Stomach (tissue), 9 donors: Measurements from ENCODE around the gene XG. TPM values are rescaled to one million over a fixed set of nuclear protein-coding genes. Genes with fewer than 3 reads are reported as not detected.

Experiments used
- DNase-seq, 2 donors: peaks; one replicate each; pipeline versions ENCODE4 v3.0.0 to v3.0.0-alpha.2; 2013 to 2019
- H3K27ac ChIP-seq, 5 donors: fragments of 200-600 bp in 4 of 5; sonication (generic) in 4 of 5; one replicate each; pipeline ENCODE4 v1.5.1; 2013 to 2019; ENCODE audit warnings: mild to moderate bottlenecking in 1 of 5, moderate library complexity in 1 of 5
- H3K27me3 ChIP-seq, 3 donors: fragments of 200-600 bp; sonication (generic); one replicate each; pipeline ENCODE4 v1.5.1; 2017 to 2019; ENCODE audit warnings: mixed run types in 1 of 3
- H3K36me3 ChIP-seq, 4 donors: fragments of 200-600 bp; sonication (generic); 1 replicate in 3 of 4; 2 replicates in 1 of 4; pipeline ENCODE4 v1.5.1; 2016 to 2019
- H3K4me1 ChIP-seq, 4 donors: fragments of 200-600 bp; sonication (generic); one replicate each; pipeline ENCODE4 v1.5.1; 2016 to 2019
- H3K4me3 ChIP-seq, 4 donors: fragments of 200-600 bp; sonication (generic) in 3 of 4; one replicate each; pipeline ENCODE4 v1.5.1; 2016 to 2019; ENCODE audit warnings: mild to moderate bottlenecking in 1 of 4
- H3K9me3 ChIP-seq, 4 donors: fragments of 200-600 bp; sonication (generic); one replicate each; pipeline ENCODE4 v1.5.1; 2016 to 2019
- EP300 ChIP-seq: sonication (generic); formaldehyde crosslinking; IDR thresholded peaks from one replicate; pipeline ENCODE4 v1.6.1; 2017; ENCODE audit warnings: antibody characterized with exemption
- POLR2A ChIP-seq, 4 donors: fragments of 450-650 bp; IDR thresholded peaks; one replicate each; pipeline ENCODE4 v1.6.1; 2016; ENCODE audit warnings: antibody characterized with exemption in 4 of 4, control low read depth in 2 of 4, mild to moderate bottlenecking in 1 of 4, moderate library complexity in 1 of 4
- POLR2AphosphoS5 ChIP-seq, 3 donors: sonication (generic); formaldehyde crosslinking; IDR thresholded peaks; one replicate each; pipeline ENCODE4 v1.6.1; 2016; ENCODE audit warnings: antibody characterized with exemption in 3 of 3
- WGBS, 5 donors: extraction: QIAGEN DNeasy Blood & Tissue Kit in 3 of 5; methylation state at CpG; one replicate each; pipeline versions ENCODE4 v1.1.5 to v1.1.7; 2013 to 2018; 5-methylcytosine and 5-hydroxymethylcytosine counted together
- intact Hi-C: fragments of 100-400 bp; cut with DNase I; formaldehyde crosslinking; loops from one replicate; pipeline ENCODE4 v1.15.1; 2023; ENCODE audit warnings: low total_unique reads
- polyA plus RNA-seq, 3 donors: library from polyadenylated mRNA; stranded (reverse); fragments of 200-250 nt; gene quantifications; one replicate each; pipeline ENCODE4 v1.2.3, GENCODE V29; 2013
- total RNA-seq, 5 donors: library from RNA; depleted of rRNA; stranded (reverse); fragments of >200 nt; gene quantifications; one replicate each; pipeline versions ENCODE4 v1.1.0 to v1.2.3, GENCODE V29; 2014 to 2016
- TF ChIP-seq, protein P1 (sequence below), 7 experiments: fragments of 450-650 bp in 4 of 7; fragments of 200-600 bp in 3 of 7; sonication (generic) in 3 of 7; IDR thresholded peaks; one replicate each; pipeline ENCODE4 v1.5.1; 2016 to 2019; ENCODE audit warnings: antibody characterized with exemption in 7 of 7, control low read depth in 2 of 7, mild to moderate bottlenecking in 1 of 7
- donor health status: healthy with polysubstance abuse.
- donor health status: Bipolar disorder and iron deficiency.
- donor health status: healthy.

The XG gene
- total and polyA plus RNA-seq, 8 donors = 0.70 TPM; not detected in 7

DNA sequence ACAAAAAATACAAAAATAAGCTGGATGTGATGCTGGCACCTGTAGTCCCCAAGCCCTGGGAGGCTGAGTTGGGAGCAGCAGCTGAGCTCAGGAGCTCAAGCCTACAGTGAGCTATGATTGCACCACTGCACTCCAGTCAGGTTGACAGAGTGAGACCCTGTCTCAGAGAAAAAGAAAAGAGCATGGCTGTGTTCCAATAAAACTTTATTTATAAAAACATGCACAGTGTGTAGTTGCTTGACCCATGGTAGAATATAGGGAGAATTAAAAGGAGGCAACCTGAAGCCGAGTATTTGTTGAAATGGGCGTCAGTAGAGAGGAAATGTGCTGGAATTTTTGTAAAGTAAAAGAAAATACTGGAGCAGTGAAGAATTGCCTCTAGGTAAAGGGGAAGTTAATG lies 103.9 kb downstream of the XG start:
- Histone ChIP-seq H3K27ac (no peak overlapping the region), H3K36me3 (peaks cover 0 to 20% (median 5%) of the 10 kb centered on the region in 4 donors), H3K4me1 (no peaks in the 10 kb centered on the region), H3K27me3 (no peaks in the 10 kb centered on the region), H3K9me3 (no peaks in the 10 kb centered on the region), H3K4me3 (no peak overlapping the region)
- intact Hi-C loops = no loop called here
- WGBS, 5 donors = 92 to 100% (median 96%) methylated on average over 2 of the region's 2 CpGs
- DNase-seq = no peak
- TF ChIP-seq POLR2A (IDR thresholded peaks at IDR 0.05) (no peak), EP300 (no peak), POLR2AphosphoS5 (IDR thresholded peaks at IDR 0.05) (no peak)
- TF ChIP-seq, protein P1, sequence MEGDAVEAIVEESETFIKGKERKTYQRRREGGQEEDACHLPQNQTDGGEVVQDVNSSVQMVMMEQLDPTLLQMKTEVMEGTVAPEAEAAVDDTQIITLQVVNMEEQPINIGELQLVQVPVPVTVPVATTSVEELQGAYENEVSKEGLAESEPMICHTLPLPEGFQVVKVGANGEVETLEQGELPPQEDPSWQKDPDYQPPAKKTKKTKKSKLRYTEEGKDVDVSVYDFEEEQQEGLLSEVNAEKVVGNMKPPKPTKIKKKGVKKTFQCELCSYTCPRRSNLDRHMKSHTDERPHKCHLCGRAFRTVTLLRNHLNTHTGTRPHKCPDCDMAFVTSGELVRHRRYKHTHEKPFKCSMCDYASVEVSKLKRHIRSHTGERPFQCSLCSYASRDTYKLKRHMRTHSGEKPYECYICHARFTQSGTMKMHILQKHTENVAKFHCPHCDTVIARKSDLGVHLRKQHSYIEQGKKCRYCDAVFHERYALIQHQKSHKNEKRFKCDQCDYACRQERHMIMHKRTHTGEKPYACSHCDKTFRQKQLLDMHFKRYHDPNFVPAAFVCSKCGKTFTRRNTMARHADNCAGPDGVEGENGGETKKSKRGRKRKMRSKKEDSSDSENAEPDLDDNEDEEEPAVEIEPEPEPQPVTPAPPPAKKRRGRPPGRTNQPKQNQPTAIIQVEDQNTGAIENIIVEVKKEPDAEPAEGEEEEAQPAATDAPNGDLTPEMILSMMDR (IDR thresholded peaks at IDR 0.05) = no peak

- H3K36me3 ChIP-seq = peaks cover 0 to 34% (median 5%) of the 10 kb centered on the region in 4 donors
- H3K4me1 ChIP-seq = no peaks in the 10 kb centered on the region
- no peaks in the 10 kb centered on the region for H3K27me3 ChIP-seq
- TF ChIP-seq POLR2AphosphoS5 (IDR thresholded peaks at IDR 0.05) = no peak
- TF ChIP-seq POLR2A (IDR thresholded peaks at IDR 0.05) = no peak
- TF ChIP-seq, protein P1 (IDR thresholded peaks at IDR 0.05) = no peak
- no peak for TF ChIP-seq EP300
- intact Hi-C loops = no loop called here
- no peak overlapping the region for H3K27ac ChIP-seq
- no peak overlapping the region for H3K4me3 ChIP-seq
- WGBS, 5 donors = 80 to 90% (median 81%) methylated on average over 3 of the region's 3 CpGs
- no peaks in the 10 kb centered on the region for H3K9me3 ChIP-seq
- peak in 1 of 2 donors; percentile 12 for DNase-seq
These were observed 105.7 kb downstream of the XG start for GRCh38 chrX:2857566-2857965.

DNA sequence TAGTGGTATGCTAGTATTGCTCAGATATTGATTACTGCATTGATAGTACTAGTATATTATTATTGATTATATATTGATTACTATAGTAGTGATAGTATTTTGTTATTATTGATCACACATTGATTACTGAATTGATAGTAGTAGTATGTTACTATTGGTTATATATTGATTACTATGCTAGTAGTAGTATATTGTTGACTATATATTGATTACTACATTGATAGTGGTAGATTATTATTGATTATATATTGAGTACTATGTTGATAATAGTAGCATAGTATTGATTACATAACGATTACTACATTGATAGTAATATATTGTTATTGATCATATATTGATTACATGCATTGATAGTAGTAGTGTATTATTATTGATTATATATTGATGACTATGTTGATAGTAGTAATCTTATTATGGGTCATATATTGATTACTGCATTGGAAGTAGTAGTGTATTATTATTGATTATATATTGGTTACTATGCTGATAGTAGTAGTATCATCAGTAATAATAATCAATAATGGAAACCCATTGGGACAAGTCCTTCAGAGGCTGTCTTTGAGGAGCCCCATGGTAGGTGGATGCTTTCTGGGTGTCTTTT lies 107.5 kb downstream of the XG start:
- intact Hi-C loops = no loop called here
- no peak overlapping the region for H3K27ac ChIP-seq
- H3K4me1 ChIP-seq = no peaks in the 10 kb centered on the region
- no peak for DNase-seq
- H3K36me3 ChIP-seq = peaks cover 0 to 36% (median 5%) of the 10 kb centered on the region in 4 donors
- TF ChIP-seq POLR2AphosphoS5 (IDR thresholded peaks at IDR 0.05) (no peak), POLR2A (IDR thresholded peaks at IDR 0.05) (no peak), EP300 (no peak)
- TF ChIP-seq, protein P1 (IDR thresholded peaks at IDR 0.05) = no peak
- H3K27me3 ChIP-seq = no peaks in the 10 kb centered on the region
- H3K9me3 ChIP-seq = no peaks in the 10 kb centered on the region
- H3K4me3 ChIP-seq = no peak overlapping the region
- WGBS, 5 donors = 82 to 98% (median 92%) methylated on average over 1 of the region's 1 CpG

GRCh38 chrX:2862404-2862803 lies 110.6 kb downstream of the XG start:
- no peaks in the 10 kb centered on the region for H3K4me1 ChIP-seq
- peaks cover 0 to 29% (median 0%) of the 10 kb centered on the region in 4 donors for H3K36me3 ChIP-seq
- H3K27ac ChIP-seq = no peak overlapping the region
- H3K4me3 ChIP-seq = no peak overlapping the region
- intact Hi-C loops = no loop called here
- no peaks in the 10 kb centered on the region for H3K9me3 ChIP-seq
- TF ChIP-seq POLR2A (IDR thresholded peaks at IDR 0.05) (no peak), POLR2AphosphoS5 (IDR thresholded peaks at IDR 0.05) (no peak), EP300 (no peak)
- TF ChIP-seq, protein P1 (IDR thresholded peaks at IDR 0.05) = no peak
- no peak for DNase-seq
- 64 to 93% (median 74%) methylated on average over 7 to 9 of the region's 9 CpGs for WGBS, 5 donors
- no peaks in the 10 kb centered on the region for H3K27me3 ChIP-seq
